Activated naive CD4-positive, alpha-beta T cell treated with anti-CD3 and anti-CD28 coated beads, Interleukin-2, amount 10 ng/mL, durations not matched to agents 7 days and 5 days (primary cell): ENCODE results near the gene IPO11.
"Not testable (repeated sequence)": the region's sequence is repeated elsewhere in the genome, so short reads cannot be mapped to it uniquely, and the experiment has no call there.

ENCODE experiments used
- CTCF ChIA-PET: fragments of 350-600 bp; sonication (Branson Sonifier 250); formaldehyde crosslinking; loops from one replicate; lab custom pipeline; 2021; ENCODE audit warnings: antibody characterized with exemption; lab: Charles Lee
- DNase-seq: peaks from one replicate; pipeline ENCODE4 v3.0.0-alpha.2; 2020
- H3K27ac Mint-ChIP-seq: one replicate; pipeline ENCODE4 v1.8.0; 2021; ENCODE audit warnings: mild to moderate bottlenecking, moderate library complexity, mixed read lengths
- H3K27me3 Mint-ChIP-seq: one replicate; pipeline ENCODE4 v1.8.0; 2021; ENCODE audit warnings: mild to moderate bottlenecking, mixed read lengths
- H3K36me3 Mint-ChIP-seq: one replicate; pipeline ENCODE4 v1.8.0; 2021; ENCODE audit warnings: mixed read lengths
- H3K4me1 Mint-ChIP-seq: one replicate; pipeline ENCODE4 v1.8.0; 2021; ENCODE audit warnings: mixed read lengths
- H3K4me3 Mint-ChIP-seq: one replicate; pipeline ENCODE4 v1.8.0; 2021; ENCODE audit warnings: mild to moderate bottlenecking, moderate library complexity, mixed read lengths
- H3K9me3 Mint-ChIP-seq: one replicate; pipeline ENCODE4 v1.8.0; 2021; ENCODE audit warnings: mixed read lengths

The IPO11 gene

GRCh38 chr5:62555930-62556329 lies 143.4 kb downstream of the IPO11 start:
- CTCF ChIA-PET: no interaction called here
- H3K4me1 Mint-ChIP-seq: no peaks in the 10 kb centered on the region
- H3K36me3 Mint-ChIP-seq: peaks cover 19% of the 10 kb centered on the region
- no peak for DNase-seq
- H3K4me3 Mint-ChIP-seq: no peak overlapping the region
- H3K9me3 Mint-ChIP-seq: no peaks in the 10 kb centered on the region
- H3K27ac Mint-ChIP-seq: no peak overlapping the region
- H3K27me3 Mint-ChIP-seq: no peaks in the 10 kb centered on the region

GRCh38 chr5:62558941-62559340 lies 146.4 kb downstream of the IPO11 start:
- no peak for DNase-seq
- CTCF ChIA-PET: no interaction called here
- H3K4me3 Mint-ChIP-seq: no peak overlapping the region
- no peaks in the 10 kb centered on the region for H3K27me3 Mint-ChIP-seq
- peaks cover 17% of the 10 kb centered on the region for H3K36me3 Mint-ChIP-seq
- no peak overlapping the region for H3K27ac Mint-ChIP-seq
- no peaks in the 10 kb centered on the region for H3K4me1 Mint-ChIP-seq
- H3K9me3 Mint-ChIP-seq: no peaks in the 10 kb centered on the region

DNA sequence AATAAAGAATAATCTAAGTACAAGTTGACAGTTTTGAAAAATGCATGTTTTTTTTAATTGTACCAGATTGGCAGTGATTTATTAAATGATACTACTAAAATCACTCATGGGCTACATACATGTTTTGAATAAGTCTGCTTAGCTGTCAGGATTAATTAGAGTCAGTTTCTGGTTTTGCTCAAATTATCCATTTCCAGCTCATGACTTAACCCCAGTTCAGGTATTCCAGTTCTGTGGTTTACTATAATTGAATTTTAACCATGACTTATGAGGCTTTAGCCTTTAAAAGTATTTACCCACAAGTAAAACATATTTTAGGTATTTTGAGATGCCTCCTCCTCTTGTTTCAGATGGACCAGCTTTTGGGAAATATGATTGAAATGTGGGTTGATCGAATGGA lies 148.2 kb downstream of the IPO11 start:
- Mint-ChIP-seq H3K4me1 (no peaks in the 10 kb centered on the region), H3K27me3 (no peaks in the 10 kb centered on the region), H3K9me3 (peaks cover 6% of the 10 kb centered on the region), H3K27ac (no peak overlapping the region), H3K36me3 (peaks cover 24% of the 10 kb centered on the region), H3K4me3 (no peak overlapping the region)
- CTCF ChIA-PET: no interaction called here
- no peak for DNase-seq

- Mint-ChIP-seq H3K27me3 (no peaks in the 10 kb centered on the region), H3K27ac (no peak overlapping the region)
- CTCF ChIA-PET: no interaction called here
Measured at GRCh38 chr5:62561896-62562295, 149.3 kb downstream of the IPO11 start.

GRCh38 chr5:62562867-62563266 lies 150.3 kb downstream of the IPO11 start:
- no peak for DNase-seq
- CTCF ChIA-PET: no interaction called here
- peaks cover 27% of the 10 kb centered on the region for H3K36me3 Mint-ChIP-seq
- no peaks in the 10 kb centered on the region for H3K4me1 Mint-ChIP-seq
- no peaks in the 10 kb centered on the region for H3K27me3 Mint-ChIP-seq
- H3K4me3 Mint-ChIP-seq: no peak overlapping the region
- no peak overlapping the region for H3K27ac Mint-ChIP-seq
- peaks cover 18% of the 10 kb centered on the region for H3K9me3 Mint-ChIP-seq

More at GRCh38 chr5:62561896-62562295, 149.3 kb downstream of the IPO11 start:
- Mint-ChIP-seq H3K9me3 (peaks cover 12% of the 10 kb centered on the region), H3K4me3 (no peak overlapping the region), H3K4me1 (no peaks in the 10 kb centered on the region), H3K36me3 (peaks cover 27% of the 10 kb centered on the region)
- DNase-seq: no peak

- Mint-ChIP-seq H3K9me3 (peaks cover 28% of the 10 kb centered on the region), H3K27me3 (no peaks in the 10 kb centered on the region), H3K4me3 (no peak overlapping the region), H3K27ac (no peak overlapping the region), H3K4me1 (no peaks in the 10 kb centered on the region), H3K36me3 (peaks cover 38% of the 10 kb centered on the region)
- no peak for DNase-seq
- CTCF ChIA-PET: no interaction called here
Measured at GRCh38 chr5:62564101-62564500, 151.5 kb downstream of the IPO11 start.

DNA sequence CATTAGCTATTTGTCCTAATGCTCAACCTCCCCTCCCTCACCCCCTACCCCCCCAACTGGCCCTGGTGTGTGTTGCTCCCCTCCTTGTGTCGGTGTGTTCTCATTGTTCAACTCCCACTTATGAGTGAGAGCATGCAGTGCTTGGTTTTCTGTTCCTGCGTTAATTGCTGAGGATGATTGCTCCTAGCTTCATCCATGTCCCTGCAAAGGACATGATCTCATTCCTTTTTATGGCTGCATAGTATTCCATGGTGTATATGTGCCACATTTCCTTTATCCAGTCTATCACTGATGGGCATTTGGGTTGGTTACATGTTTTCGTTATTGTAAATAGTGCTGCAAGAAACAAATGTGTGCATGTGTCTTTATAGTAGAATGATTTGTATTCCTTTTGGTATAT lies 153.2 kb downstream of the IPO11 start:
- Mint-ChIP-seq H3K36me3 (peaks cover 41% of the 10 kb centered on the region), H3K9me3 (peaks cover 29% of the 10 kb centered on the region)
- CTCF ChIA-PET, H3K4me1 Mint-ChIP-seq, H3K4me3 Mint-ChIP-seq, H3K27me3 Mint-ChIP-seq, H3K27ac Mint-ChIP-seq, DNase-seq: not testable (repeated sequence)

DNA sequence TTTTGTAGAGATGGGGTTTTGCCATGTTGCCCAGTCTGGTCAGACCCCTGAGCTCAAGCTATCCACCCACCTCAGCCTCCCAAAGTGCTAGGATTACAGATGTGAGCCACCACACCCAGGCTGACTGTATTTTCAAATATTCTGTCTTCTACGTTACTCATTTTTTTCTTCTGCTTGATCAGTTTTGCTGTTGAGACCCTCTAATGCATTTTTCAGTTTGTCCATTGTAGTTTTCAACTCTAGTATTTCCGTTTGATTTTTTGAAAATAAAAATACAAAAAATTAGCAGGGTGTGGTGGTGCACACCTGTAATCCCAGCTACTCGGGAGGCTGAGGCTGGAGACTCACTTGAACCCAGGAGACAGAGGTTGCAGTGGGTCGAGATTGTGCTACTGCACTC lies 155.6 kb downstream of the IPO11 start:
- DNase-seq: no peak
- Mint-ChIP-seq H3K9me3 (peaks cover 29% of the 10 kb centered on the region), H3K4me1 (no peaks in the 10 kb centered on the region), H3K27ac (no peak overlapping the region), H3K4me3 (no peak overlapping the region), H3K27me3 (no peaks in the 10 kb centered on the region), H3K36me3 (peaks cover 44% of the 10 kb centered on the region)
- CTCF ChIA-PET: no interaction called here

- Mint-ChIP-seq H3K27ac (no peak overlapping the region), H3K36me3 (peaks cover 41% of the 10 kb centered on the region), H3K9me3 (peaks cover 29% of the 10 kb centered on the region), H3K4me3 (no peak overlapping the region), H3K4me1 (no peaks in the 10 kb centered on the region), H3K27me3 (no peaks in the 10 kb centered on the region)
- no peak for DNase-seq
- CTCF ChIA-PET: no interaction called here
Measured at GRCh38 chr5:62568800-62569432, 156.4 kb downstream of the IPO11 start.

DNA sequence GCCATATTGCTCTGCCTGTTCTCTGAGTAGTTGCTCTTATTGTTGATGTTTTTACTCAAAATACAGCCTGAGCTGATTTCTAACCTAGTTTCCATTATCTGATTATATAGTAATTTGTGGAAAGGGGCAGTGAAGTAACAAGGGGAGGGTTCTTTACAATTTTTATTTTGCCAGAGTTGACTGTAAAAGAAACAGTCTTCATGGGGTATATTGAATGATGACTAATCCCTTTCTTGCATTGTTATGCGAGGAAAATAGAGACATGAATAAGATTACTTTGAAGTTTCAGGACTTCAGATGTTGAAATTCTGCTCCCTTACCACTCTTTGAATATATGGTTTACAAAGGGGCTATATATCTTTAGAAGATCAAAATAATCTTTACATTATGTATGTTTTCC lies 156.9 kb downstream of the IPO11 start:
- no peak overlapping the region for H3K27ac Mint-ChIP-seq
- CTCF ChIA-PET: no interaction called here
- H3K4me3 Mint-ChIP-seq: no peak overlapping the region
- no peak for DNase-seq
- H3K36me3 Mint-ChIP-seq: peaks cover 40% of the 10 kb centered on the region
- peaks cover 29% of the 10 kb centered on the region for H3K9me3 Mint-ChIP-seq
- H3K27me3 Mint-ChIP-seq: no peaks in the 10 kb centered on the region
- H3K4me1 Mint-ChIP-seq: no peaks in the 10 kb centered on the region

- Mint-ChIP-seq H3K27me3 (no peaks in the 10 kb centered on the region), H3K36me3 (peaks cover 22% of the 10 kb centered on the region), H3K27ac (no peak overlapping the region), H3K4me3 (no peak overlapping the region), H3K4me1 (peaks cover 12% of the 10 kb centered on the region), H3K9me3 (peaks cover 10% of the 10 kb centered on the region)
- DNase-seq: no peak
- CTCF ChIA-PET: no interaction called here
Measured at GRCh38 chr5:62572918-62573514, 160.5 kb downstream of the IPO11 start.

DNA sequence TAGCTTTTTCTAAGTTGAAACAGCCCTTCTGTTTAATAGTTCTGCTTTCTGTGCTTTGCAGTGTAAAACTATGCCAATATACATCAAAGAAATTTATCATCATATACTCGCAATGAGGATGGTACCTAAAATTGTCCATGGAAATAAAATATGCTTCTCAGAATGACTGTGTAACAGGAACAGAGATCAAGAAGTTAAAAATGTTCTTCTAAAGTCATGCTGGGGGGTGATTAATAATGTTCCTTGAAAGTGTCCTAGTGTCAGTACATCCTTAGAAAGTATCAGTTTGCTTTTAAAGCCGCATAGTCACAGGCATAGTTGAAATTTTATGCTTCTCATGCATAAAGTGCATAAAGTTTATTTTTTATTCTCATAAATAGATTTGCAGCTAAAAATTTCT lies 162.0 kb downstream of the IPO11 start:
- DNase-seq: no peak
- Mint-ChIP-seq H3K4me3 (no peak overlapping the region), H3K27ac (no peak overlapping the region), H3K36me3 (peaks cover 10% of the 10 kb centered on the region), H3K4me1 (peaks cover 18% of the 10 kb centered on the region), H3K9me3 (no peaks in the 10 kb centered on the region), H3K27me3 (no peaks in the 10 kb centered on the region)
- CTCF ChIA-PET: no interaction called here

- H3K36me3 Mint-ChIP-seq: peaks cover 10% of the 10 kb centered on the region
- H3K9me3 Mint-ChIP-seq: no peaks in the 10 kb centered on the region
- H3K4me3 Mint-ChIP-seq: no peak overlapping the region
- peaks cover 18% of the 10 kb centered on the region for H3K4me1 Mint-ChIP-seq
- H3K27ac Mint-ChIP-seq: no peak overlapping the region
- no peaks in the 10 kb centered on the region for H3K27me3 Mint-ChIP-seq
- DNase-seq: no peak
- CTCF ChIA-PET: no interaction called here
Measured at GRCh38 chr5:62575066-62575465, 162.5 kb downstream of the IPO11 start.

GRCh38 chr5:62575489-62575888 lies 162.9 kb downstream of the IPO11 start:
- CTCF ChIA-PET: no interaction called here
- Mint-ChIP-seq H3K27ac (no peak overlapping the region), H3K36me3 (peaks cover 12% of the 10 kb centered on the region), H3K9me3 (no peaks in the 10 kb centered on the region), H3K27me3 (no peaks in the 10 kb centered on the region), H3K4me3 (no peak overlapping the region), H3K4me1 (peaks cover 20% of the 10 kb centered on the region)
- DNase-seq: no peak

DNA sequence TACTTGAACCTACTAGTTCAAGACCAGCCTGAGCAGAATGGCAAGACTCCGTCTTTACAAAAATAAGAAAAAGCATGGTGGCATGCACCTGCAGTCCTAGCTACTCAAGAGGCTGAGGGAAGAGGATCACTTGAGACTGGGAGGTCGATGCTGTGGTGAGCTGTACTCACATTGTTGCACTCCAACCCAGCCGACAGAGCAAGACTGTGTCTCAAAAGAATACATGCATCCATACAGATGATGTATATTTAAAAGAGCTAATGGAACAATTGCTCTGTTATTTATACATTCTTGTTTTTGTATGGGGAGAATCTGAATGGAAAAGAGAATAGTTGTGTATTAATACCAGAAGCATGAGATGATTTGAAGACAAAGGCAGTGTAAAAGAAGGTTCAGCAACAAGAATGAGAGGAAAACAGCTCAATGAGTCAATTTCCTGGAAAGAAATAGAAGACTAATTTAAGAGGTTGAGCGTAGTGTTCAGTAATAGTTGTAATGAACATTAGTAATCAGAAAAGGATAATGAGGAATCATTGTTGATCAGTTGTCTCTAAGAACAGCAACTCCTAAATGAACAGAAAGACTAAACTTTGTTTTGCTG lies 164.1 kb downstream of the IPO11 start:
- H3K27ac Mint-ChIP-seq: peak overlapping the region; percentile 34

More for the DNA sequence above, 164.1 kb downstream of the IPO11 start:
- Mint-ChIP-seq H3K4me3 (no peak overlapping the region), H3K36me3 (peaks cover 14% of the 10 kb centered on the region), H3K27me3 (no peaks in the 10 kb centered on the region), H3K9me3 (no peaks in the 10 kb centered on the region), H3K4me1 (peaks cover 27% of the 10 kb centered on the region)
- CTCF ChIA-PET: no interaction called here
- DNase-seq: no peak
